ENCODE data around the gene SAP30BP. TPM values are rescaled to one million over a fixed set of nuclear protein-coding genes. Genes with fewer than 3 reads are reported as not detected.
A peak's percentile ranks its signal among the peaks of the same experiment; 100 is the strongest.

The SAP30BP gene
- total and polyA plus RNA-seq, 2 donors (not counting 3 experiments of a cell fraction or from before 2014, with no cell fraction given) = 116 to 151 TPM

DNA sequence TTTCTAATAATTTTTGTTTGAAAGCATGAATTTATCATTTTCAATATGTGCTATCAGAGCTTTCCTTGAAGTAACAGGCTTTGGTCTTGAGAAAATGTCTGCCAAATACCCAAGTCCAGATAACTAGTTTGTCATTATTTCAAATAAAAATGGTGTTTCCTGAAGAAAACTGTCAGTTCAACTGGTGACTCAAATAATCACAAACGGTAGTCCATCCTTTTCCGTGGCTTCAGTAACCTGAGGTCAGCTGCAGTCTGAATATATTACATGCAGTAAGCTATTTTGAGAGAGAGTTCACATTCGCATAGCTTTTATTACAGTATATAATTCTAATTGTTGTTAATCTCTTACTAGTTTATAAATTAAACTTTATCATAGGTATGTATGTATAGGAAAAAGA lies 9.3 kb downstream of the SAP30BP start:
- Histone ChIP-seq H3K9me1 (replicated peaks; ENCODE audit: control insufficient read depth, extremely low read depth, insufficient read depth, low read length) (no peaks in the 10 kb centered on the region), H4K20me1 (replicated peaks; ENCODE audit: control insufficient read depth, extremely low read depth, insufficient read depth, low read length) (no peaks in the 10 kb centered on the region), H2AFZ (ENCODE audit: low read depth, low read length) (no peak overlapping the region), H3K27ac (ENCODE audit: insufficient read depth, low read depth, low read length) (no peak overlapping the region), H3K79me2 (ENCODE audit: control insufficient read depth, insufficient read depth, low read length) (peaks cover 57% of the 10 kb centered on the region), H3K4me3 (replicated peaks in 1 of 3; ENCODE audit: insufficient read depth in 1 of 3, low read depth in 1 of 3, low read length in 3 of 3) (no peak overlapping the region), H3K4me2 (ENCODE audit: insufficient read depth, low read length) (no peak overlapping the region), H3K36me3 (ENCODE audit: control insufficient read depth in 2 of 2, extremely low read depth in 1 of 2, insufficient read depth in 2 of 2, low read length in 2 of 2) (peaks cover 18 to 20% of the 10 kb centered on the region in 2 experiments), H3K9ac (replicated peaks; ENCODE audit: extremely low read depth, insufficient read depth, low read length) (no peak overlapping the region), H3K27me3 (ENCODE audit: control insufficient read depth in 2 of 2, insufficient read depth in 2 of 2, low read length in 2 of 2) (no peaks in the 10 kb centered on the region), H3K4me1 (ENCODE audit: control insufficient read depth, extremely low read depth, insufficient read depth, low read length) (peaks cover 31% of the 10 kb centered on the region), H3K9me3 (replicated peaks; ENCODE audit: control insufficient read depth, insufficient read depth, low read length) (no peaks in the 10 kb centered on the region)
- ChIA-PET CTCF (interaction anchor here (0.9 to 19.6 kb wide), 7 partner anchors 12 to 77 kb away, joined by 3 to 653 read pairs (median 4); partner anchors contain the start of gene SMIM5), POLR2A (interaction anchor here (0.6 kb wide), 1 partner anchor 72 kb away, joined by 3 read pairs; no protein-coding TSS in a partner anchor)
- dilution Hi-C loops (cut with MboI; ENCODE audit: extremely low pct_ligation_motif_present, low sequenced_read_pairs) (no loop called here), intact Hi-C loops (cut with micrococcal nuclease) (no loop called here)
- DNase-seq (ENCODE audit: low read depth, low spot score) (no peak), FAIRE-seq (peak; percentile 74)
- no peak for TF ChIP-seq FOS (IDR thresholded peaks at IDR 0.05; ENCODE audit: borderline replicate concordance, insufficient read depth, low read length)
- no peak for TF ChIP-seq POLR2AphosphoS5 (IDR thresholded peaks at IDR 0.05; ENCODE audit: insufficient read depth, low read depth, low read length)
- TF ChIP-seq GATA2 (IDR thresholded peaks at IDR 0.05; ENCODE audit: insufficient read depth, insufficient read length, low read depth, low read length) = no peak
- no peak for TF ChIP-seq CTCF (IDR thresholded peaks at IDR 0.05; ENCODE audit: extremely low read depth in 1 of 2, insufficient read depth in 1 of 2, low read depth in 1 of 2, low read length in 2 of 2)
- no TSS peak for BruUV-seq (replicated peaks)

DNA sequence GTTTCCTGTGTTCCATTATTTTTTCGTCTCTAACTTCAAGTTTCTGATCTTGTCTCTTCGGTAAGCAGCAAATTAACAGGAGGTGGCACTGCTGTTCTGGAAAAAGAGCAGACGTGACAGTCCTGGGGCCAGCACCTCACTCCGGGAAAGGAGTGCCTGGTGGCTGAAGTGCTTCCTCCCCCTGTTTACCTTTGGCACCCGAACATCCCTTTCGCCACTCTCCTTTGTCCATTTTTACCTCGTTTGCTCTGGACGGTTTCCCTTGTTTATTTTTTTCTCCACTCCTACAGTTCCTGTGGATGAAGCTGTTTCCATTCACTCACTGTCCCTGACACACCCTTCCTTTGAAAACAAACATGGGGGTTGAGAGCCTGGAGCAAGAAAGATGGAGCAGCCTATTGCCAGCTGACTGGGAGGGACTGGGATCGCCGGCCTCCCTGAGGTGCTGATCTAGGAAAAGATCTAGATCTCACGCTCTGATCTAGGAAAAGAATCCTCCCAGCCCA lies 12.6 kb downstream of the SAP30BP start:
- TF ChIP-seq POLR2AphosphoS5 (IDR thresholded peaks at IDR 0.05; ENCODE audit: insufficient read depth, low read depth, low read length) (peak; percentile 55), MYC (IDR thresholded peaks at IDR 0.05; ENCODE audit: low read depth, low read length) (no peak), FOS (IDR thresholded peaks at IDR 0.05; ENCODE audit: borderline replicate concordance, insufficient read depth, low read length) (peak; percentile 27), JUN (IDR thresholded peaks at IDR 0.05; ENCODE audit: borderline replicate concordance, insufficient read depth, insufficient read length, low read depth) (no peak), CTCF (IDR thresholded peaks at IDR 0.05; ENCODE audit: extremely low read depth in 1 of 2, insufficient read depth in 1 of 2, low read depth in 1 of 2, low read length in 2 of 2) (peak; percentile 33 to 39), MAX (IDR thresholded peaks at IDR 0.05; ENCODE audit: insufficient read depth, insufficient read length) (no peak), EZH2 (IDR thresholded peaks at IDR 0.05; ENCODE audit: borderline replicate concordance, low read depth, low read length, severe bottlenecking) (no peak), GATA2 (IDR thresholded peaks at IDR 0.05; ENCODE audit: insufficient read depth, insufficient read length, low read depth, low read length) (peak; percentile 46), POLR2A (IDR thresholded peaks at IDR 0.05; ENCODE audit: low read depth, low read length) (no peak)
- Histone ChIP-seq H3K27ac (ENCODE audit: insufficient read depth, low read depth, low read length) (peak overlapping the region; percentile 42), H3K4me2 (ENCODE audit: insufficient read depth, low read length) (peak overlapping the region; percentile 54), H3K79me2 (ENCODE audit: control insufficient read depth, insufficient read depth, low read length) (peaks cover 63% of the 10 kb centered on the region), H3K9me3 (replicated peaks; ENCODE audit: control insufficient read depth, insufficient read depth, low read length) (no peaks in the 10 kb centered on the region), H2AFZ (ENCODE audit: low read depth, low read length) (no peak overlapping the region), H3K9me1 (replicated peaks; ENCODE audit: control insufficient read depth, extremely low read depth, insufficient read depth, low read length) (no peaks in the 10 kb centered on the region), H3K36me3 (ENCODE audit: control insufficient read depth in 2 of 2, extremely low read depth in 1 of 2, insufficient read depth in 2 of 2, low read length in 2 of 2) (peaks cover 0 to 8% of the 10 kb centered on the region in 2 experiments), H3K4me1 (ENCODE audit: control insufficient read depth, extremely low read depth, insufficient read depth, low read length) (peaks cover 45% of the 10 kb centered on the region), H4K20me1 (replicated peaks; ENCODE audit: control insufficient read depth, extremely low read depth, insufficient read depth, low read length) (no peaks in the 10 kb centered on the region), H3K4me3 (replicated peaks in 1 of 3; ENCODE audit: insufficient read depth in 1 of 3, low read depth in 1 of 3, low read length in 3 of 3) (no peak overlapping the region), H3K27me3 (ENCODE audit: control insufficient read depth in 2 of 2, insufficient read depth in 2 of 2, low read length in 2 of 2) (no peaks in the 10 kb centered on the region), H3K9ac (replicated peaks; ENCODE audit: extremely low read depth, insufficient read depth, low read length) (no peak overlapping the region)
- DNase-seq (ENCODE audit: low read depth, low spot score) = peak; percentile 89
- intact Hi-C loops (cut with micrococcal nuclease) (loop anchor here (1.0 kb wide), 3 partner anchors 28 to 68 kb away; partner anchors contain the start of gene SMIM5), dilution Hi-C loops (cut with MboI; ENCODE audit: extremely low pct_ligation_motif_present, low sequenced_read_pairs) (no loop called here)
- BruUV-seq (replicated peaks) = no TSS peak
- CTCF ChIA-PET = interaction anchor here (0.6 to 19.6 kb wide), 27 partner anchors 8 to 85 kb away, joined by 3 to 653 read pairs (median 7); partner anchors contain the start of genes GALK1, ITGB4, RECQL5 and SAP30BP
- POLR2A ChIA-PET = no interaction called here
- peak; percentile 86 for FAIRE-seq

Measured in endothelial cell of umbilical vein (primary cell).